Measurements from ENCODE around the gene ACSL3.
"Not testable (repeated sequence)": the region's sequence is repeated elsewhere in the genome, so short reads cannot be mapped to it uniquely, and the experiment has no call there.

The ACSL3 gene

DNA sequence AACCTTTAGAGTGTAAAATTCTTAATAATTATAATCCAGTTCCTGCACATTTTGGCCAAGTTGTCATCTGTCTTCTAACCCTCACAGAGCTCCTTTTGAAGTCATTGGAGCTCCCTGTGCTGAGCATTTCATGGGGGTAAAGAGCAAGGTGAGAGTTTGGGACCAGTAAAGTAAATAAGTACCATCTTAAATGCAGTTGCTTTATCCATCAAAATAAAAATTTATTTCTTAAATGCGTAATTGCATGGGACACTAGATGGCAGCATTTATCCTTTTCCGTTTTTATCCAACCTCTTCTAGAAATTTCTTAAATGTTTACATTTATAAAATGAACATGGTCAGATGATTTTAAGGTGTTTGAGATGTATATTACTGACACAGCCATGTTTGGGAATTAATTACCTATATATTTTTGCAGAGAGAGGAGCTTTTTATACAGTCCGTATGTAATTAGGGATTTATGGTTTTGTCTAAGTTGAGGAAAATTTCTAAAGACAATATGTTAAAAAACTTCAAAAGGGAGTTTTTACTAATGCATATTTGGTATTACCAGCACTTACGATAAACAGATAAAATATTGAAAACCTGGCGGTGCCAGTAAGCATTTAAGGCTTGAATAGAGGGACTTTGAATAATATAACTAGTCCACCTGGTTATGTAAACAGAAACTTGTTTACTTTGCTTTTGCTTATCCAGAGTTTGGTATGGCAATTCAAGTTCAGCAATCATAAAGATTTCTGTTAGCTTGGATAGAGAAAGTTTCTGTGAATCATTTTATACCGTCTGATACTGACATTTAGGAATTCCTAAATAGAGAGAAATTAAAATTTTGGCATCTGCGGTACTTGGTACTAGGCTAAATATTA is 54.5 kb downstream of the ACSL3 start:
- DNase-seq = peak in 1 of 2 donors; percentile 36

GRCh38 chr2:222916229-222917197 is 55.7 kb downstream of the ACSL3 start:
- DNase-seq = no peak

DNA sequence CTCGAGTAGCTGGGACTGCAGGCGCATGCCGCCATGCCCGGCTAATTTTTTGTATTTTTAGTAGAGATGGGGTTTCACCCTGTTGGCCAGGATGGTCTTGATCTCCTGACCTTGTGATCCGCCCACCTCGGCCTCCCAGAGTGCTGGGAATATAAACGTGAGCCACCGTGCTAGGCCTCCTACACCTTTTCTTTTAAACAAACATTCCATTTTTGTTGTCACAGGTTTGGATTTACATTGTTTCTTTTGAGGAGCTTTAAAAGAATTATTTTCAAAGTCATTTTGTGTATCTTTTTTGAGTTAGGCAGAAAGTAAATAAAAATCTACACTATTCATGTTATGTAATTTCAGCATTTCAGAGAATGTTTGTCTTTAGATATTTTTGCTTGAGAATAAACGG is 56.4 kb downstream of the ACSL3 start:
- DNase-seq = not testable (repeated sequence)

DNA sequence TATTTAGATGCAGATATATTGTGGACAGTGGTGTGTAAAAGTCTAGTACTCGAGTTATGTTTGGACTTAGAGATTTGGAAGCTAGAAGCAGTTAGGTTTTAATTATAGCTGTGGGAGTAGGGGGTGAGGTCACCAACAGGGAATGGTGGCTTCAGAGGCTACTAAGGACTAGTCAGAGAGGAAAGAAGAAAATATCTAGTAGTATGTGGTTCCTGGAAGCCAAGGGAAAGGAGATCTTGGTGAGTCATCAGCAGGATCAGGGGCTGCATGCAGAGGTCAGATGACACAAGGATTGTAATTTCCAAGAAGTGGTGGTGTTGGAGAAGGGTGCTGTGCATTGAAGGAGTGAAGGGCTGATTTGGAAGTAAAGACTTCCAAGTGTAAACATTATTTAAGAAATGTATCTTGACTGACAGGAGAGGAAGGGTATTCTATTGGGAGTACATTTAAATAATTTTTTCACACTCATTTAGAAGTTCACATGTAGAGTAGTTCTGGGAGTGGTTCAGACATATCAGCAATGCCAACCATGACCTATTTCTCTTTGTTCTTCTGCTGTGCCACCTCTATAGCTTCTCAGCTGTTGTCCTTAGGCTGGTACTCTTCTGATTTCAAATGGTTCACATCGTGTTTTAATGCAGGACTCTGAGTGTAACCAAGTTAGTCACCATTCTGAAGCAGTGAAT is 59.1 kb downstream of the ACSL3 start:
- DNase-seq = peak; percentile 49 to 50

GRCh38 chr2:222920657-222921186 is 59.9 kb downstream of the ACSL3 start:
- DNase-seq = no peak

DNA sequence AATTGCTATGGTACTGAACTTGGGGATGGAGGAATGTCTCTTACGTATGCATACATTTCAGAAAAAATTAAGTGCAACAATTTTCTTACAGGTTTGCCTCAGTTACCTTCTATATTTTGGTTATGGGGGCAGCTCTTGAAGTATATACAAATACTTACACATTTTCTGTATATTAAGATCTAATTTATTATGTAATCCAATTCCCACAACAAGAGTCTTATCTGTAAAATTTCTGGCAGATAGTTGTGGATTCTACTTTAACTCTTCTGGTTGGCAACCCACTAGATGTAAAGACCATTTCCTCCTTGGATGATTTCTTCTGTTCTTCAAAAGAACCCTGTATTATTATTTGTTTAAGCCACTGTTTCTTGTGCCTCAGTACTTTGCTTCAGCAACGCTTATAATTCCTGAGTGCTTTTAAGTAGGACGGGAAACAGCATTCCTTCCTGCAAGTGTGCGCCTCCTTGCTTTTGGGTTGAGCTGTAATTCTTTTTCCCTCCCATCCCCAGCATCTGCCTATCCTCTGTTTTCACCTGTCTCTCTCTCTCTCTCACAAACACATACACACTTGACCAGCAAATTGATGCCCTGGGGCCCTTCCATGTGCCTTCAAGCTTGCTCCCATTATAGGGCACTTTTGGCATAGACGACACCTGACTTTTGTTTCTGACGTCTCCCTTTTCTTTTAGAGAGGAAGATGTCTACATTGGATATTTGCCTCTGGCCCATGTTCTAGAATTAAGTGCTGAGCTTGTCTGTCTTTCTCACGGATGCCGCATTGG is 61.4 kb downstream of the ACSL3 start:
- DNase-seq = no peak

DNA sequence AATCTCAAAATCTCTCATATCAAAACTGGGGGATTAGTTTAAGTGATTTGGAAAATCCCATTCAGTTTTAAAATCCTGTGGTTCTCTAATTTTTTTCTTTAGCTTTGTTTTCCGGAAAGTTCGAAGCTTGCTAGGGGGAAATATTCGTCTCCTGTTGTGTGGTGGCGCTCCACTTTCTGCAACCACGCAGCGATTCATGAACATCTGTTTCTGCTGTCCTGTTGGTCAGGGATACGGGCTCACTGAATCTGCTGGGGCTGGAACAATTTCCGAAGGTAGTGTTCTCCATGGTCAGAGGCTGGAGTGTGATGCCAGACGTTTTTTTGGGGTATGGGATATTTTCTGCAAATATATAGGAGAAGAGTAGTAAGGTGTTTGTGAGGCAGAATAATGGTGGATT is 66.1 kb downstream of the ACSL3 start:
- DNase-seq = no peak

DNA sequence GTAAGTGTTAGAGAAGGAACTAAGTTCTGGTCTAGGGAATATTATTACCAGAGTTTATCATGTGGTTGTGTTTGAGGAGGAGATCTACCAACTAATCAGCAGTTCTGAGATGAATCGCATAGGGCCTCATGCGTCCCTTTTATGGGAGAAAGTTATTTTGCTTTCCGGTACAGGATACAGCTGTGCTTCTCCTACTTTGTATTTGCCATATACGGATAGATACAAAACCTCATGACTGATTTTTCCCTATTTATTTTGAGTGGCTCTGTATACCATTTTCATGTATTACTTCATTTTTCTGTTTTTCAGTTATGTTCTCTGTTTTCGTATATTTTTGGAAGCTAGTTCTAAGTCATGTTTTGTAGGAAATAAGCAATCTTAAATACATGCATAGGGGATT is 66.8 kb downstream of the ACSL3 start:
- DNase-seq = no peak

- no peak for DNase-seq
Observed at GRCh38 chr2:222928335-222928734, 67.5 kb downstream of the ACSL3 start.

GRCh38 chr2:222930862-222931261 is 70.0 kb downstream of the ACSL3 start:
- DNase-seq = peak in 1 of 2 donors; percentile 13

GRCh38 chr2:222931659-222932058 is 70.8 kb downstream of the ACSL3 start:
- DNase-seq = no peak

DNA sequence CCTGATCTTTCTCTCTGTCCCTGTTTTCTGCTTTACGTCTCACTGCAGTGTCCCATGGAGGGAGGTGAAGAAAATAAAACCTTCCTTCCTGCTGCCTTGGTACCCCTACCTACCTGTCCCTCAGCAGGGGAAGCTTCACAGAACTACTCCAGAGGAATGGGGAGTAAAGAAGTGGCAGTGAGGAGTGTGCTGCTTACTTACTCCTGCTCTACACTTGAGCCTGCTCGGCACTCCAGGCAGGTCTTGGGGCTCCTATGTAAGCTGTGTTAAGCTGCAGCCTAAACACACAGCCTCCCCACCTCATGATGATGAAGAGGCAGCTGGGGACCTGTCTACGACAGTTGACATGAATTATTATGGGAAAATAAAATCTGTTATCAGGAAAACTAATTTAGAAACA is 72.6 kb downstream of the ACSL3 start:
- no peak for DNase-seq

DNA sequence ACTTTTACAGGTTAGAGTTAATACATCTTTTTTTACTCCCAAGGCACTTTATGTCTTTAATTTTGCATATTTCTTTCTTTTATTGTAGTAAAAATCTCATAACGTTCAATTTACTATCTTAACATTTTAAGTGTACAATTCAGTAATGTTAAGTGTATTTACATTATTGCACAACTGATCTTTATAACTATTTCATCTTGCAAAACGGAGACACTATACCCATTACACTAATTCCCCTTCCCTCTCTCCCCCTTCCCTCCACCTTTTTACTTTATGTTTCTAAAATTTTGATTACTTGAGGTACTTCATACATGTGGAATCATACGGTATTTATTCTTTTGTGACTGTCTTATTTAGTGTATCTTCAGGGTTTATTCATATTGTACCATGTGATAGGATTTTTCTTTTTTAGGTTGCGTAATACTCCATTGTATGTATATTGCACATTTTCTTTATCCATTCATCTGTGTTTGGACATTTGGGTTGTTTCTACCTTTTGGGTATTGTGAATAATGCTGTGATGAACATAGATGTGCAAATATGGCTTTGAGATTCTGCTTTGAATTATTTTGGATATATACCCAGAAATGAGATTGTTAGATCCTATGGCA is 75.0 kb downstream of the ACSL3 start:
- no peak for DNase-seq

- DNase-seq = no peak
Observed at GRCh38 chr2:222936705-222937104, 75.9 kb downstream of the ACSL3 start.

DNA sequence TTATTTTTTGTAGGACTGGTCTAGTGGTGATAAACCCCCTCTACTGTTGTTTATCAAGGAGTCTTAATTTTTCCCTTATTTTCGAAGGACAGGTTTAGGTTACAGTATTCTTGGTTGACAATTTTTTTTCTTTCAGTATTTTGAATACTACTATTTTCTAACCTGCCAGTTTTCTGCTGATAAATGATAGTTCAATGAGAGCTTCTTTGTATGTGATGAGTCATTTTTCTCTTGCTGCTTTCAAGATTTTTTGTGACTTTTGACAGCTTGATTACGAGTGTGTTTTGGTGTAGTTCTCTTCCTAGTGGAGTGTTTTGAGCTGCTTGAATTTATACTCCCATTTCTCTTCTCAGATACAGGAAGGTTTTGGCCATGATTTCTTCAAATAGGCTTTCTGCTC is 77.5 kb downstream of the ACSL3 start:
- no peak for DNase-seq

GRCh38 chr2:222939208-222939856 is 78.5 kb downstream of the ACSL3 start:
- DNase-seq = peak; percentile 65 to 78

GRCh38 chr2:222939979-222940378 is 79.1 kb downstream of the ACSL3 start:
- no peak for DNase-seq

DNA sequence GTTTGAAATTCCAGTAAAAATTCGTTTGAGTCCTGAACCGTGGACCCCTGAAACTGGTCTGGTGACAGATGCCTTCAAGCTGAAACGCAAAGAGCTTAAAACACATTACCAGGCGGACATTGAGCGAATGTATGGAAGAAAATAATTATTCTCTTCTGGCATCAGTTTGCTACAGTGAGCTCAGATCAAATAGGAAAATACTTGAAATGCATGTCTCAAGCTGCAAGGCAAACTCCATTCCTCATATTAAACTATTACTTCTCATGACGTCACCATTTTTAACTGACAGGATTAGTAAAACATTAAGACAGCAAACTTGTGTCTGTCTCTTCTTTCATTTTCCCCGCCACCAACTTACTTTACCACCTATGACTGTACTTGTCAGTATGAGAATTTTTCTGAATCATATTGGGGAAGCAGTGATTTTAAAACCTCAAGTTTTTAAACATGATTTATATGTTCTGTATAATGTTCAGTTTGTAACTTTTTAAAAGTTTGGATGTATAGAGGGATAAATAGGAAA is 80.7 kb downstream of the ACSL3 start:
- DNase-seq = no peak

DNA sequence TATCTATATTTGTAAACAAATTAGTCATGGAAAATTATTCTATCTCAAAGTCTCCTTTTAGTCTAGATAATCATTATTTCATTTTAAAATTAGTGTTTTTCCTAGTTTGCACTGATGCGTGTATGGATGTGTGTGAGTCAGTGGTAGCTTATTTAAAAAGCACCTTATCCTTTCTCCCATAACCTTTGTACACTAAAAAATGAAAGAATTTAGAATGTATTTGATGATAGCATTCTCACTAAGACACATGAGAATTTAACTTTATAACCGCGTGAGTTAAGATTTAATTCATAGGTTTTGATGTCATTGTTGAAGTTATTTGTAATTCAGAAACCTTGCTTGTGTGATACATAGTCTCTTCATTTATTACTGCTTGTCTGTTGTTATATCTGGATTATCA is 81.7 kb downstream of the ACSL3 start:
- no peak for DNase-seq

GRCh38 chr2:222942977-222943376 is 82.1 kb downstream of the ACSL3 start:
- DNase-seq = no peak

GRCh38 chr2:222943820-222944219 is 83.0 kb downstream of the ACSL3 start:
- no peak for DNase-seq
